Measurements from ENCODE around the gene CEP72. TPM values are rescaled to one million over a fixed set of nuclear protein-coding genes. Genes with fewer than 3 reads are reported as not detected.
"Not testable (repeated sequence)": the region's sequence is repeated elsewhere in the genome, so short reads cannot be mapped to it uniquely, and the experiment has no call there.

The CEP72 gene
- total and polyA plus RNA-seq, 2 experiments from 2014 or later: 3.2 to 4.2 TPM

DNA sequence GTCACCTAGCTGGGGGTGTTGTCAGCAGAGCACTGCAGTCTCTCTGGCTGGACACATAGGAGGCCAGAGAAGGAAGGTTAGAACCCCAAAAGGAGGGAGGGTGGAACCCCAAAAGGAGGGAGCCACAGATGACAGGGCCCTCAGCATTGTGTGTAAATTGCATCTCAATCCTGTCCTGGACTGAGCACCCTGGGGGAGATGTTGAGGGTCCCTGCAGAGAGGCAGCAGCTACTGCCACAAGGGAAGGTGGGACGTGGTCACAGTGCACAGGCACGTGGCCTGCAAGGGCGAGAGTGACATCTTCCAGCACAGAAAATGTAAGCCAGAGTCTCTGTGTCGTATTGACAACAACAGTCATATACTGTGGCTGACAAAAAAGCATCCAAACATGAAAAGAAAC lies 36.5 kb upstream of the CEP72 start:
- 71% methylated on average over 4 of the region's 4 CpGs for WGBS (ENCODE audit: low lambda C conversion rate, missing lambda C conversion rate)
- H3K4me3 ChIP-seq: no peak overlapping the region
- no peaks in the 10 kb centered on the region for H4K20me1 ChIP-seq (ENCODE audit: insufficient read depth, poor library complexity, severe bottlenecking)
- H3K4me1 ChIP-seq (ENCODE audit: insufficient read depth): peaks cover 11% of the 10 kb centered on the region
- H3K4me2 ChIP-seq: no peak overlapping the region
- H3K27ac ChIP-seq: no peak overlapping the region
- peaks cover 20% of the 10 kb centered on the region for H3K27me3 ChIP-seq
- H3K36me3 ChIP-seq (replicated peaks; ENCODE audit: insufficient read depth, low read depth): no peaks in the 10 kb centered on the region
- TF ChIP-seq EZH2phosphoT487 (IDR thresholded peaks at IDR 0.05; ENCODE audit: low read depth, severe bottlenecking, unreplicated experiment): no peak
- no peak for TF ChIP-seq CTCF (IDR thresholded peaks at IDR 0.05; ENCODE audit: poor library complexity)
- no peak for TF ChIP-seq EZH2 (IDR thresholded peaks at IDR 0.05; ENCODE audit: borderline replicate concordance)
- H3K9me3 ChIP-seq (ENCODE audit: low read depth): no peaks in the 10 kb centered on the region
- no peak for DNase-seq (ENCODE audit: low spot score)
- no peak overlapping the region for H2AFZ ChIP-seq
- no peaks in the 10 kb centered on the region for H3K9me2 ChIP-seq (replicated peaks; ENCODE audit: insufficient read depth)
- no peaks in the 10 kb centered on the region for H3K79me2 ChIP-seq

DNA sequence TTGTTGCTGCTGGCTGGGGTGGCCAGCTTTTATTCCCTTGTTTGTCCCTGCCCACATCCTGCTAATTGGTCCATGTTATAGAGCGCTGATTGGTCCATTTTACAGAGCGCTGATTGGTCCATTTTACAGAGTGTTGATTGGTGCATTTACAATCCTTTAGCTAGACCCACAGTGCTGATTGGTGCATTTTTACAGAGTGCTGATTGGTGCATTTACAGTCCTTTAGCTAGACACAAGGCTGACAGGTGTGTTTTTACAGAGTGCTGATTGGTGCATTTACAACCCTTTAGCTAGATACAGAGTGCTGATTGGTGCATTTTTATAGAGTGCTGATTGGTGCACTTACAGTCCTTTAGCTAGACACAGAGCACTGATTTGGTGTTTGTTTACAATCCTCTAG lies 34.9 kb upstream of the CEP72 start:
- not testable (repeated sequence) for H3K36me3 ChIP-seq (replicated peaks; ENCODE audit: insufficient read depth, low read depth); H3K27ac ChIP-seq; H4K20me1 ChIP-seq (ENCODE audit: insufficient read depth, poor library complexity, severe bottlenecking); H2AFZ ChIP-seq; H3K9me3 ChIP-seq (ENCODE audit: low read depth); H3K79me2 ChIP-seq; H3K4me2 ChIP-seq; H3K4me3 ChIP-seq; H3K9me2 ChIP-seq (replicated peaks; ENCODE audit: insufficient read depth); DNase-seq (ENCODE audit: low spot score)
- Histone ChIP-seq H3K27me3 (peaks cover 20% of the 10 kb centered on the region), H3K4me1 (ENCODE audit: insufficient read depth) (peaks cover 11% of the 10 kb centered on the region)
- 96% methylated on average over 2 of the region's 2 CpGs for WGBS (ENCODE audit: low lambda C conversion rate, missing lambda C conversion rate)

DNA sequence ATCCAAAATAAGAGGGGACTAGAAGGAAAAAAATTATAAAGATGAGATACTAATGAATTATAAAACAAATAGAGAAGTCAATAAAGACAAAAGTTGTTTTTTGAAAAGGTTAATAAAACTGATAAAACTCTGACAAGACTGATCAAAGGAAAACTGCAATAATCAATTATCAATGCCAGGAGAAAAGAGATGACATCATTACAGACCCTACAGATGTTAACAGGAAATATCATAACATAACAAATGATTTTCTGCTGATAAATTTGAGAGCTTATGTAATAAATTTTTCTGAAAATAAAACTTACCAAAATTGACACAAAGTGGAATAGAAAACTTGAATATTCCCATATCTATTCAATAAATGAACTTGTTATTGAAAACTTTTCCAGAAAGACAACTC lies 34.3 kb upstream of the CEP72 start:
- H3K4me2 ChIP-seq: no peak overlapping the region
- no peaks in the 10 kb centered on the region for H3K9me3 ChIP-seq (ENCODE audit: low read depth)
- no peak overlapping the region for H2AFZ ChIP-seq
- H3K79me2 ChIP-seq: no peaks in the 10 kb centered on the region
- H3K9me2 ChIP-seq (replicated peaks; ENCODE audit: insufficient read depth): no peaks in the 10 kb centered on the region
- no peak overlapping the region for H3K4me3 ChIP-seq
- H3K27me3 ChIP-seq: peaks cover 20% of the 10 kb centered on the region
- DNase-seq (ENCODE audit: low spot score): no peak
- no peak overlapping the region for H3K27ac ChIP-seq
- H3K4me1 ChIP-seq (ENCODE audit: insufficient read depth): peaks cover 11% of the 10 kb centered on the region
- TF ChIP-seq EZH2 (IDR thresholded peaks at IDR 0.05; ENCODE audit: borderline replicate concordance) (no peak), EZH2phosphoT487 (IDR thresholded peaks at IDR 0.05; ENCODE audit: low read depth, severe bottlenecking, unreplicated experiment) (no peak), CTCF (IDR thresholded peaks at IDR 0.05; ENCODE audit: poor library complexity) (no peak)
- no peaks in the 10 kb centered on the region for H3K36me3 ChIP-seq (replicated peaks; ENCODE audit: insufficient read depth, low read depth)
- H4K20me1 ChIP-seq (ENCODE audit: insufficient read depth, poor library complexity, severe bottlenecking): no peaks in the 10 kb centered on the region

DNA sequence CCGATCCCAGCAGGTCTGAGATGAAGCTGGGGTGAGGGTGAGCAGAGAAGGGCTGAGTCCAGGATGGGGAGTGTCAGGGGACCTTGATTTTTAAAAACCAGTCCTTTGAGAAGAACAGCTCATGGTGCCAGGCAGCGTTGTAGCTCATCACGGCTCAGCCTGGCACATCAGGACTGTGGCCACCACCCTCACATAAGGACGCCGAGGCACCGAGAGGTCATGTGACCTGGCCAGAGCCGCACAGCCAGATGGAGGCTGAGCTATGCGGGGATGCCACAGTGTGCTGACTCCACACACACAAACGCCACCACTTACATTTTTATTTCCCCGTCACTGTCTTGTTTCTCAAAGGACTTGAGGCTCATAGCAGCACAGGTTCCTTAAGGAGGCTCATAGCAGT lies 32.9 kb upstream of the CEP72 start:
- Histone ChIP-seq H4K20me1 (ENCODE audit: insufficient read depth, poor library complexity, severe bottlenecking) (no peaks in the 10 kb centered on the region), H3K27ac (no peak overlapping the region), H3K79me2 (no peaks in the 10 kb centered on the region), H3K9me2 (replicated peaks; ENCODE audit: insufficient read depth) (no peaks in the 10 kb centered on the region), H2AFZ (no peak overlapping the region), H3K4me1 (ENCODE audit: insufficient read depth) (no peaks in the 10 kb centered on the region), H3K9me3 (ENCODE audit: low read depth) (no peaks in the 10 kb centered on the region), H3K4me3 (no peak overlapping the region), H3K27me3 (peaks cover 20% of the 10 kb centered on the region), H3K36me3 (replicated peaks; ENCODE audit: insufficient read depth, low read depth) (no peaks in the 10 kb centered on the region), H3K4me2 (no peak overlapping the region)
- 80% methylated on average over 10 of the region's 10 CpGs for WGBS (ENCODE audit: low lambda C conversion rate, missing lambda C conversion rate)
- no peak for TF ChIP-seq CTCF (IDR thresholded peaks at IDR 0.05; ENCODE audit: poor library complexity)
- DNase-seq (ENCODE audit: low spot score): no peak

Measured in hepatocyte (in vitro differentiated cells).